DOHH2 (cell line): ENCODE results near the gene OR2T12.
"Not testable (repeated sequence)": the region's sequence is repeated elsewhere in the genome, so short reads cannot be mapped to it uniquely, and the experiment has no call there.

ENCODE experiments used
- EZH2phosphoT487 ChIP-seq: fragments of 200-600 bp; sonication (generic); IDR thresholded peaks from 2 replicates; pipeline ENCODE4 v1.6.1; 2017; ENCODE audit warnings: borderline replicate concordance, mild to moderate bottlenecking, antibody characterized with exemption, low read length, moderate library complexity, mixed read lengths
- TF ChIP-seq, protein P1 (sequence below): fragments of 200-600 bp; sonication (generic); IDR thresholded peaks from one replicate; pipeline ENCODE4 v1.5.1; 2014; ENCODE audit warnings: antibody characterized with exemption, mild to moderate bottlenecking, low read depth, low read length; ENCODE audit not compliant: poor library complexity, severe bottlenecking

DNA sequence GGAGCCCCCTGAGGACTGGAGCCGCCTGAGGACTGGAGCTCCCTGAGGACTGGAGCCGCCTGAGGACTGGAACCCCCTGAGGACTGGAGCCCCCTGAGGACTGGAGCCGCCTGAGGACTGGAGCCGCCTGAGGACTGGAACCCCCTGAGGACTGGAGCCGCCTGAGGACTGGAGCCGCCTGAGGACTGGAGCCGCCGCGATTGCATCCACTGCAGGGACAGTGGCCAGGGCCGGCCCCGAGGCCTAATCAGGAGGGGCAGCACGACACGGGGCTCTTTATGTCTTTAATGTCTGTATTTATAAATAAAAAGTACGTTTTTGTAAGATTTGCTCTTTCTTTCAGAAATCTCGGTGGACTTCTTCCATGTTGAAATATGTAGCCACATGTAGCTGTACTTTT is 3.5 kb upstream of the OR2T12 start:
- TF ChIP-seq, protein P1, sequence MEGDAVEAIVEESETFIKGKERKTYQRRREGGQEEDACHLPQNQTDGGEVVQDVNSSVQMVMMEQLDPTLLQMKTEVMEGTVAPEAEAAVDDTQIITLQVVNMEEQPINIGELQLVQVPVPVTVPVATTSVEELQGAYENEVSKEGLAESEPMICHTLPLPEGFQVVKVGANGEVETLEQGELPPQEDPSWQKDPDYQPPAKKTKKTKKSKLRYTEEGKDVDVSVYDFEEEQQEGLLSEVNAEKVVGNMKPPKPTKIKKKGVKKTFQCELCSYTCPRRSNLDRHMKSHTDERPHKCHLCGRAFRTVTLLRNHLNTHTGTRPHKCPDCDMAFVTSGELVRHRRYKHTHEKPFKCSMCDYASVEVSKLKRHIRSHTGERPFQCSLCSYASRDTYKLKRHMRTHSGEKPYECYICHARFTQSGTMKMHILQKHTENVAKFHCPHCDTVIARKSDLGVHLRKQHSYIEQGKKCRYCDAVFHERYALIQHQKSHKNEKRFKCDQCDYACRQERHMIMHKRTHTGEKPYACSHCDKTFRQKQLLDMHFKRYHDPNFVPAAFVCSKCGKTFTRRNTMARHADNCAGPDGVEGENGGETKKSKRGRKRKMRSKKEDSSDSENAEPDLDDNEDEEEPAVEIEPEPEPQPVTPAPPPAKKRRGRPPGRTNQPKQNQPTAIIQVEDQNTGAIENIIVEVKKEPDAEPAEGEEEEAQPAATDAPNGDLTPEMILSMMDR, result not testable (repeated sequence)
- TF ChIP-seq EZH2phosphoT487, result not testable (repeated sequence)
